ENCODE data around the gene AP1G1.
"Not testable (repeated sequence)": the region's sequence is repeated elsewhere in the genome, so short reads cannot be mapped to it uniquely, and the experiment has no call there.

Gene AP1G1

GRCh38 chr16:71693164-71693563 lies 115.5 kb downstream of the AP1G1 start:
- DNase-seq = no peak

DNA sequence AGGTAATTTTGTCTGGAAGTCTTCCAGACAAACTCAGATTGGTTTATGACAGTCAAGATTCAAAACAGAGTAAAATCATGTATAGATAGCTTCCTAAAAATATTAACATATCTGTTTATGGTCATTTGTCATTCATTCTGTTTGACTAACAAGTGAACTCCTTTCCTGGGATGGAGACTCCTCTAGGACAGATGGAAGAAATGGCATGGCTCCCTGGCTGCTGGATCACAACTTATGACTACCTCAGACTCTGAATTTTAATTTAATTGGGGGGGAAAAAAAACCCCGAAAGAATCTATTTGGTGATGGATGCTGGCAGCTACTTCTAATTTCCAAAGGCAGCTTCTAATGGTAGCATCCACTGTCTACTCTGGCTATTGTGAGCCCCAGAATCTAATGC lies 118.7 kb downstream of the AP1G1 start:
- no peak for DNase-seq

DNA sequence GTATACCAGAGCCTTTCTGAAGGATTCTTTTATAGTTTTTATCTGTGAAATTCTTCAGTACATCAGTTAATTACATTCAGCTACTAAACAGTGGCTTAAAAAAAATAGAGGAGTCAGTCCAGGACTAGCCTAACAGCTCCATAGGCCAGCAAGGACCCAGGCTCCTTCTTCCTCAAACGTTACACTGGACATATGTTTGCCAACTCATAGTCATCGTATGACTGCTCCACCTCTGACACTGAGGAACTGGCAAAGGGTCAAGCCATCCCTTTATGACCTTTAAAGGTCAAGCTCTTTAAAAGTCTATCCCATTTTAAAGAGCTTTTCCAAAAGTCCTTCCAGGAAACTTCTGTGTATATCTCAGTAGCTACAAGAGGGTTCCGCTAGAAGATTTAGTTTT lies 120.8 kb downstream of the AP1G1 start:
- no peak for DNase-seq

DNA sequence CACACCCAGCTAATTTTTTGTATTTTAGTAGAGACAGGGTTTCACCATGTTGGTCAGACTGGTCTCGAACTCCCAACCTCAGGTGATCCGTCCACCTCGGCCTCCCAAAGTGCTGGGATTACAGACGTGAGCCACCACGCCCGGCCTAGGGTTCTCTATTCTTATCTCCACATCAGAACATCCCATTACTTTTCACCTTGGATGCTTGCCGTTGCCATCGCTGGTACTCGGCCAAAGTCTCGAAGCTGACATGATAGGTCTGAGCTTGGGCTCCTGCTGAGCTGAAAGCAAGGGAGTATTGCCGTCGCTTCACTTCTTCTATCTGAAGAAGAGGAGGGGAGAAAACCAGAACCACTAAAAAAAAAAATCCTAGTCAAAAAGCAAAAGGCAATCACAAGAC lies 124.4 kb downstream of the AP1G1 start:
- DNase-seq = not testable (repeated sequence)

DNA sequence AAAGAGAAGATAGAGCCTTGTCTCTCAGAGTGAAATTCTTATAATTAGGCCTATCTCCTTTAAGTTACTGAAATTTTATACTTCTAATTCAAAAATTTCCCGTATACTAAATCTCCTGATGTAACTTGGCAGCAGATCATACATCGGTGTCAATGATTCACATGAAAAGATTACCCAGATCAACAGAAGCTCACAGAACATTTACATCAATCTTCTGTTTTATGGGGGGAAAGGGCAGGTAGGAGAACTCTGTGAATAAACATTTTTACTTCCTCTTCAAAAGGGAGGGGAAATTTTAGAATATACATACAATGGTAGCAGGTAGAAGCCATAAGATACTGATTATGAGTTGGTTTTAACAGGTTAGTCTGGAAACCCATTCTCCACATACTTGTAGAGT lies 127.3 kb downstream of the AP1G1 start:
- DNase-seq = no peak
